NOMO-1 treated with dmso at 0.1 percent for 144 hours (cell line): ENCODE measurements around the gene TAGLN3.

ENCODE experiments used
- DNase-seq: peaks from one replicate; lab custom pipeline; 2025; ENCODE audit not compliant: unreplicated experiment; lab: John Stamatoyannopoulos, UW

Gene TAGLN3

GRCh38 chr3:112043621-112044201 lies 45.0 kb downstream of the TAGLN3 start:
- peak; percentile 44 for DNase-seq

DNA sequence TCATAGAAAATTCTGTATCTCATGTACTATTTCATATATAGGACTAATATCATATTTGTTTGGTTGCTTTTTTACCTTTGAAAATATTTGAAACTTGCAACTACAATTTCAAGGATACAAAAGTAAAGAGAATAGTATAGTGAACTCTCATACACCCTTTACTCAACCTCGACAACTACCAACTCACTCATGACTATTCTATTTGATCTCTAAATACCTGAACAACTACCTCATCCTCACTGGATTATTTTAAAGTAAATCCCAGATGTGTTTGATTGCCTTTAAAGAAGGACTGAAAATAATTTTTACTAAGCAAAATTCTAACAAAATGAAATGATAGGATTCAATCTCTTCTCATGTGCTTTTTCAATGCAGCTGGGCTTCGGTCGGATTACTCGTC lies 47.9 kb downstream of the TAGLN3 start:
- DNase-seq = no peak

GRCh38 chr3:112047264-112047663 lies 48.5 kb downstream of the TAGLN3 start:
- DNase-seq = no peak

- DNase-seq = no peak
Measured at GRCh38 chr3:112048911-112049310, 50.2 kb downstream of the TAGLN3 start.

GRCh38 chr3:112053229-112053628 lies 54.5 kb downstream of the TAGLN3 start:
- no peak for DNase-seq

DNA sequence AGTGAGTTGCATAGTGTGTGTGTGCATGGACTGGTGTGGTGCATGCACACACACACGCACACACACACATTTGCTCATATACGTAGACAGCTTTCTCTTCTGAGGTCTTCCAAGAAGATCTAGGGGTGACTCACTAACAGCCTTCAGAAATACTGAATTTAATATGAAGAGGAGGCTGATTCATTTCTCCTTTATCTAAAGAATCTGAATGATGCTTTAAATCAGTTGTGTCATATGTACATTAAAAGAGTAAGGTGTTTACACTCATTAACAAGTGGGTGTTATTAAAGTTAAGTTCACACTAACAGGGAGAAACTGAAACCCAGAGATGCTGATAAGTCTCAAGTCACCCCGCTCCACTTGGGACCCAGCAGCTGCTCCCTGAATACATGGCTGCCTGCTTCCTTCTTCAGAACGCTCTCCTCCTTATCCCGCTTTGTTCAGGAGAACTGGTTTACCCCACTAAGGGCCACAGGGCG lies 57.8 kb downstream of the TAGLN3 start:
- no peak for DNase-seq

- DNase-seq = no peak
Measured at GRCh38 chr3:112059497-112059896, 60.8 kb downstream of the TAGLN3 start.

- DNase-seq = no peak
Measured at GRCh38 chr3:112061152-112061551, 62.4 kb downstream of the TAGLN3 start.
